Neural progenitor cell (in vitro differentiated cells): Measurements from ENCODE around the gene UNC5CL. TPM values are rescaled to one million over a fixed set of nuclear protein-coding genes. Genes with fewer than 3 reads are reported as not detected.

ENCODE experiments used
- DNase-seq: peaks from one replicate; pipeline ENCODE4 v3.0.0-alpha.2; 2016; ENCODE audit warnings: low spot score
- H2AFZ ChIP-seq: fragments of 200-600 bp; sonication (generic); replicated peaks from 2 replicates; pipeline ENCODE4 v1.6.1; 2016; ENCODE audit warnings: antibody characterized with exemption
- H3F3A ChIP-seq: fragments of 200-600 bp; sonication (generic); 2 replicates; pipeline ENCODE4 v1.6.1; 2016; ENCODE audit warnings: antibody characterized with exemption, low read depth
- H3K27ac ChIP-seq: fragments of 200-600 bp; sonication (generic); 2 replicates; pipeline ENCODE4 v1.5.1; 2016; ENCODE audit warnings: mild to moderate bottlenecking
- H3K27me3 ChIP-seq: fragments of 200-600 bp; sonication (generic); 2 replicates; pipeline ENCODE4 v1.6.1; 2016; ENCODE audit warnings: mild to moderate bottlenecking, moderate library complexity
- H3K36me3 ChIP-seq: fragments of 200-600 bp; sonication (generic); 2 replicates; pipeline ENCODE4 v1.5.1; 2016
- H3K4me1 ChIP-seq: fragments of 200-600 bp; sonication (generic); 2 replicates; pipeline ENCODE4 v1.6.1; 2016; ENCODE audit warnings: mixed run types
- H3K4me2 ChIP-seq: fragments of 200-600 bp; sonication (generic); 2 replicates; pipeline ENCODE4 v1.6.1; 2016
- H3K4me3 ChIP-seq: fragments of 200-600 bp; sonication (generic); 2 replicates; pipeline ENCODE4 v1.5.1; 2016
- H3K79me2 ChIP-seq: fragments of 200-600 bp; sonication (generic); 2 replicates; pipeline ENCODE4 v1.6.1; 2016; ENCODE audit warnings: low read depth
- H3K9ac ChIP-seq: fragments of 200-600 bp; sonication (generic); 2 replicates; pipeline ENCODE4 v1.6.1; 2016
- H3K9me3 ChIP-seq: fragments of 200-600 bp; sonication (generic); 2 replicates; pipeline ENCODE4 v1.5.1; 2016; ENCODE audit warnings: low read depth
- H4K20me1 ChIP-seq: fragments of 200-600 bp; sonication (generic); 2 replicates; pipeline ENCODE4 v1.6.1; 2016; ENCODE audit warnings: low read depth
- H3K27ac Mint-ChIP-seq: 3 replicates; pipeline ENCODE4 v1.8.0; 2021; ENCODE audit warnings: mixed read lengths
- H3K27me3 Mint-ChIP-seq: 2 replicates; pipeline ENCODE4 v1.8.0; 2022; ENCODE audit warnings: low read depth, mild to moderate bottlenecking, inconsistent platforms, moderate library complexity, mixed read lengths; ENCODE audit not compliant: insufficient read depth
- H3K36me3 Mint-ChIP-seq: 3 replicates; pipeline ENCODE4 v1.8.0; 2021; ENCODE audit warnings: mixed read lengths
- H3K4me1 Mint-ChIP-seq: 3 replicates; pipeline ENCODE4 v1.8.0; 2021; ENCODE audit warnings: mixed read lengths
- H3K4me3 Mint-ChIP-seq: 3 replicates; pipeline ENCODE4 v1.8.0; 2021; ENCODE audit warnings: mild to moderate bottlenecking, moderate library complexity, mixed read lengths
- H3K9me3 Mint-ChIP-seq: 3 replicates; pipeline ENCODE4 v1.8.0; 2020; ENCODE audit warnings: mixed read lengths
- CTCF ChIP-seq: fragments of 200-600 bp; sonication (generic); IDR thresholded peaks from 2 replicates; pipeline ENCODE4 v1.5.1; 2017; ENCODE audit warnings: antibody characterized with exemption, mild to moderate bottlenecking
- EZH2 ChIP-seq: fragments of 200-600 bp; sonication (generic); IDR thresholded peaks from 2 replicates; pipeline ENCODE4 v1.6.1; 2017; ENCODE audit warnings: antibody characterized with exemption, mild to moderate bottlenecking, moderate library complexity
- EZH2phosphoT487 ChIP-seq: fragments of 200-600 bp; sonication (generic); IDR thresholded peaks from 2 replicates; pipeline ENCODE4 v1.6.1; 2017; ENCODE audit warnings: antibody characterized with exemption
- total RNA-seq: library from RNA; depleted of rRNA; stranded (reverse); fragments of >200 nt; gene quantifications from 2 replicates; pipeline ENCODE4 v1.2.3, GENCODE V29; 2015; ENCODE audit warnings: low replicate concordance

The UNC5CL gene
- total RNA-seq, 1 donor from 2014 or later: 2.2 TPM

GRCh38 chr6:41040940-41041536 is 2.0 kb upstream of the UNC5CL start:
- no peak for DNase-seq
- TF ChIP-seq EZH2phosphoT487: no peak
- no peak for TF ChIP-seq EZH2
- no peak for TF ChIP-seq CTCF
- H3K4me1 Mint-ChIP-seq: peaks cover 8% of the 10 kb centered on the region
- Histone ChIP-seq H3K27ac (no peak overlapping the region), H3K9me3 (no peaks in the 10 kb centered on the region), H3K4me2 (no peak overlapping the region), H4K20me1 (no peaks in the 10 kb centered on the region), H3K27me3 (no peaks in the 10 kb centered on the region), H2AFZ (no peak overlapping the region), H3K79me2 (no peaks in the 10 kb centered on the region), H3K4me3 (no peak overlapping the region), H3K4me1 (peaks cover 4% of the 10 kb centered on the region), H3K9ac (no peak overlapping the region), H3K36me3 (no peaks in the 10 kb centered on the region), H3F3A (no peaks in the 10 kb centered on the region)
- H3K9me3 Mint-ChIP-seq: no peaks in the 10 kb centered on the region
- H3K27me3 Mint-ChIP-seq: peaks cover 6% of the 10 kb centered on the region
- no peaks in the 10 kb centered on the region for H3K36me3 Mint-ChIP-seq
- no peak overlapping the region for H3K27ac Mint-ChIP-seq
- no peak overlapping the region for H3K4me3 Mint-ChIP-seq

DNA sequence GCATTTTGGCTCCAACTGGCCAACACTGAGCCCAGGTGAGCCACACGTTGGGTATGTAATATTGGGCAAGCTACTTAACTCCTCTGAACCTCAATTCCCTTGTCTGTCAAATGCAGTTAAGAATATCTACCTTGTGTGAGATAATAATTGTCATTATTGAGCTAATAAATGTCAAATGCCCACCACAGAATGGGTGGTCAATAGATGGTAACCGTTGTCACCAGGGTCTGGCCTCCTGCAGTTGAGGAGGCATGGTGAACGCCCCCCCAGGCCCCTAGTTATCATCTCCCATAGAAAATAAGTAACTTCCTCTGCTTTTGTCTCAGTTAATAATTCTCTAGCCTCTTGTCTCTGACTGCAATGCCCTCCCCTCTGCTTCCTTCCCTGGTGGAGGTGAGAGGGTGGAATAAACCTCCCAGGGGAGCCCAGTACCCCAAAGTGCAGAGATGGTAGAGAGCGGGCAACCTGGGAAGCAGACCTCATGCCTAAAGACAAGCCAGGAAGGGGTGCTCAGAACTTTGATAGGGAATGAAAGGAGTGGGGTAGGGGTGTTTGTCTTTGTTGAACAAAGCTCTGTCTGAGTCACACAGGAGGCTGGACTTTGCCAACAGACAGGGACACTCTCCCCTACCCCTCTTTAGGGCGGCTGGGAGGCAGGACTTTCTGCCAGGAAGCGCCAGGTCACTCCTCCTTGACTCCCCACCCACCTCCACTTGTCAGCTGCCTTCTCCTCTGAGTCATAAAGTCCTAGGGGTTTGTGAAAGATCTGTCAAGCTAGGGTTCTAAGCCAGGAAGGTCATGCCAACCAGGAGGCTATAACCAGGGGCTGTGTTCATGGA is 1.3 kb upstream of the UNC5CL start:
- TF ChIP-seq EZH2 (no peak), CTCF (no peak), EZH2phosphoT487 (no peak)
- no peak for DNase-seq
- Mint-ChIP-seq H3K9me3 (no peaks in the 10 kb centered on the region), H3K27ac (no peak overlapping the region), H3K27me3 (peaks cover 6% of the 10 kb centered on the region), H3K4me3 (no peak overlapping the region), H3K4me1 (peaks cover 8% of the 10 kb centered on the region), H3K36me3 (no peaks in the 10 kb centered on the region)
- no peaks in the 10 kb centered on the region for H3K27me3 ChIP-seq
- H3K79me2 ChIP-seq: no peaks in the 10 kb centered on the region
- H3K9ac ChIP-seq: no peak overlapping the region
- H3K9me3 ChIP-seq: no peaks in the 10 kb centered on the region
- H3K4me2 ChIP-seq: no peak overlapping the region
- H3K27ac ChIP-seq: no peak overlapping the region
- no peaks in the 10 kb centered on the region for H4K20me1 ChIP-seq
- H3K4me1 ChIP-seq: peaks cover 4% of the 10 kb centered on the region
- no peak overlapping the region for H3K4me3 ChIP-seq
- H2AFZ ChIP-seq: no peak overlapping the region
- H3K36me3 ChIP-seq: no peaks in the 10 kb centered on the region
- no peaks in the 10 kb centered on the region for H3F3A ChIP-seq

DNA sequence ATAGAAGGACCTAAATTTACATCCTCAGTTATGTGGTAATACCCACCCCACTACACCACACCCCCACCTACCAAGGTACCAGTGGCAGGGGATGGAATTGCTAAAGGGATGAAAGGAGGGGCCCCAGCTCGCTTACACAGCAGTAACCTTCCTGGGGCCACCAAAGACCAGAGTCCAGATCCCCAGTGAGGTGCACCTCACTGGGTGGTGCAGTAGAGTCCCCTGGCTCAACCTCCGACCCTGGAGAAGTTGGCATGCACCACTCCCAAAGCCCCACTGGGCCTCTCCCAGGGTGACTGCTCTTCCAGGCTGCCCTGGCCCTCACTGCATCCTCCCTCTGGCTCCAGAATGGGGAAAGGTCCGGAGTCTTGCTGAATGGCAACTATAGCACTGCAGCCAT is 816 bp downstream of the UNC5CL start:
- Histone ChIP-seq H3K4me1 (peaks cover 4% of the 10 kb centered on the region), H2AFZ (no peak overlapping the region), H3K4me3 (no peak overlapping the region), H3K27ac (no peak overlapping the region), H3K9ac (no peak overlapping the region), H3F3A (no peaks in the 10 kb centered on the region), H3K27me3 (no peaks in the 10 kb centered on the region), H3K4me2 (no peak overlapping the region), H3K79me2 (no peaks in the 10 kb centered on the region), H4K20me1 (no peaks in the 10 kb centered on the region), H3K9me3 (no peaks in the 10 kb centered on the region), H3K36me3 (no peaks in the 10 kb centered on the region)
- Mint-ChIP-seq H3K36me3 (peaks cover under 1% of the 10 kb centered on the region), H3K4me1 (peaks cover 8% of the 10 kb centered on the region), H3K27me3 (peaks cover 6% of the 10 kb centered on the region), H3K9me3 (no peaks in the 10 kb centered on the region), H3K27ac (no peak overlapping the region), H3K4me3 (no peak overlapping the region)
- DNase-seq: no peak
- TF ChIP-seq CTCF (no peak), EZH2phosphoT487 (no peak)
